ENCODE measurements around the gene ZNF366.

DNA sequence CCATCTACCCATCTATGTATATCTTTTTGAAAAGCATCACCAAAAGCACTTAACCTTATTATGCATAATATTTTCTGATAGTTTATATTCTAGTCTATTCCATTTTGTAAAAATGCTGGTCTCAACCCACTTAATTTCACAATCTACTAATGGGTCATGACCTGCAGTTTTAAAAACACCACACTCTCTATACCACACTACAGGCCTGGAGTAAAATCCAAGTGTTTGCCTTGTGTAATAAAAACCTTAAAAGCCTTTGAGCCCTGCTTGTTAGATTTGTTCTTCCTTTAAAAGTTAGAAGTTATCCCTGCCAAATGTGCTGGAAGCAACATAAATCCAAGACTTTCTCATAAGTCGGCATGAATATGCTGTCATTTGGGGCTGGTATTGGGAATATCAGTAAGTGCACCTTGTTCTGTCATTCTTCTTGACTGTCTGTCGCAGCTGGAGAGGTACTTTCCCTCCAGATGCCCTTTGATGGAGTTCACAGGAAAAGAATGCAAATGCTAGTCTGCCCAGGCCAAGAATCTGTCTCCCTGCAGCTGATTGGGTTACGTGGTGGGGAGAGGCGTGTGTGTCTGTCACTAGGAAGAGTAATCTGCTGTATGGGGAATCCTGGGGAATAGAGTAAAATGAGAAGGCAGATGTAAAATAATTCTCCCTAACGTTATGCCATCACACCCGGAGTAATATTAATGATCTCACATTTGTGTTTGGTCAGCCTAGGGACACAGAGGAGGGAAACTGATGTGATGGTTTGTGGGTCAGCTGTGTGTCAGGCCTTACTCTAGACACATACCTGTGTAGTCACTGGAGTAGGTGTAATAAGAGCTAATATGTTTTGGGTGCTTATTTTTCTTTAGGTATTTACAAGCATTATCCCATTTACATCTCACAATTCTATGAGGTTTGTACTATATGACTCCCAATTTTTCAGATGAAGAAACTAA is 79.4 kb downstream of the ZNF366 start:
- TF ChIP-seq NFRKB (IDR thresholded peaks at IDR 0.05) (no peak), SP1 (IDR thresholded peaks at IDR 0.05) (no peak), ARNT (IDR thresholded peaks at IDR 0.05) (no peak), FOXM1 (IDR thresholded peaks at IDR 0.05; ENCODE audit: borderline replicate concordance) (no peak), SUZ12 (IDR thresholded peaks at IDR 0.05) (no peak), BHLHE40 (IDR thresholded peaks at IDR 0.05; ENCODE audit: borderline replicate concordance) (no peak), FOXK2 (IDR thresholded peaks at IDR 0.05) (no peak), FOXA1 (IDR thresholded peaks at IDR 0.05) (no peak), LEF1 (IDR thresholded peaks at IDR 0.05; ENCODE audit: borderline replicate concordance) (no peak)

Data from HEK293T (cell line).